HG03135 (cell line): ENCODE data around the gene GLRX.
"Not testable (repeated sequence)": the region's sequence is repeated elsewhere in the genome, so short reads cannot be mapped to it uniquely, and the experiment has no call there.

ENCODE experiments used
- ATAC-seq: cut with Tn5 transposase; IDR thresholded peaks from one replicate; pipeline ENCODE4 v1.9.1; 2021; ENCODE audit warnings: mild to moderate bottlenecking, moderate library complexity; ENCODE audit not compliant: unreplicated experiment

The GLRX gene

DNA sequence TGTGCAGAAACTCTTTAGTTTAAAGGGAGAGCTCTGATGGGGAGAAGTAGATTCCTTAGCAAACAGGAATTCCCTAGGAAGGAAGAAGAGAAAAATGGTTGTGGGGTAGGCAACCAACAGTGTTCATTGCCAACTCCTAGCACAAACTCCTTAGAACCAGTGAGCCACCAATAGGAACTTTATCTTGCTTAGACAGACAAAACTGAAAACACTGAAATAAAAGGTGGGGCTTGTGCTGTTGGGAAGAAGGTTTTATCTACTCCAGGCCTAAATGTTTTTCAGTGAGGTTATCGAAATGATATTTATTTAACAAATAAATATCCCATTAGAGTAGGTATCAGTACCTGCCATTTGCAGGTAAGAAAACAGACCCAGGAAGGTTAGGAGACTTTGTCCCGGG lies 7.7 kb upstream of the GLRX start:
- no peak for ATAC-seq

- ATAC-seq = no peak
Observed at GRCh38 chr5:95827892-95828246, 5.3 kb upstream of the GLRX start.

DNA sequence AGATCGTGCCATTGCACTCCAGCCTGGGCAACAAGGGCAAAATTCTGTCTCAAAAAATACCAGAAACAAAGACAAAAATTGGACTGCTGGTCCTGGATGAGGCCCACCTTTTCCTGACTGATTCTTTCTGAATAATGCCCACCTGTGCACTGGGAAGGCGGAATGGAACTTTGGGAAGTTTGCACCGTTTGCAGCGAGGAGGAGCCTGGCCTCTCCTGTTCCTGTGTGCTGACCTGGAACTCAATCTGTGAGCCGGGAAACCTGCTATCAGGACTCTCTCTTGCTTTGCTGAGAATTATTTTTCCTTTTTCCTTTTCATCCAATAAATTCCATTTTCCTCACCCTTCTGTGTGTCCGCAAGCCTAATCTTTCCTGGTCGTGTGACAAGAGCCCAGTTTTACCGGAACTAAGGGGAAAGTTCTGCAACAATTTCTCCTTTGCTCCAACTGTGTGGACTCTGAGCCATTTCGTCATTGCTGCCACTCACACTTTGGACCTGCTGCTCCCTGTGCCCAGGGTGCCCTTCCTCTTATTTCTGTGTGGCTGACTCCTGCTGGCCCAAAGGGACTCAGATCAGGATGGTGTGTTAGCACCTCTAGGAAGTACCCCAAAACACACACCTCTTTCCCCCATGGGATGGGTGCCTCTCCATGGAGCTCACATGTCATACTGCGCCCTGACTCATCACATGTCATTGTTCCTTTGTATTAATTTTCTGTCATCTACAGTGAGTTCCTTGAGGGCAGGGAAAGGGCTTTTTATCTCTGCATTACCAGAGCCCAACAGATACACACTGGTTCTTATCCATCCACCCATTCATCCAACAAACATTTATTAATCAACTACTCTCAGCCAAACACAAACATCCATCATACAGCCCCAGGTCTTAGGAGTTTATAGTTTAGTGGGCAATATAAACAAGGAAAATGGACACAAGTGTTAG lies 4.7 kb upstream of the GLRX start:
- ATAC-seq = no peak

GRCh38 chr5:95825495-95825894 lies 3.0 kb upstream of the GLRX start:
- ATAC-seq = no peak

DNA sequence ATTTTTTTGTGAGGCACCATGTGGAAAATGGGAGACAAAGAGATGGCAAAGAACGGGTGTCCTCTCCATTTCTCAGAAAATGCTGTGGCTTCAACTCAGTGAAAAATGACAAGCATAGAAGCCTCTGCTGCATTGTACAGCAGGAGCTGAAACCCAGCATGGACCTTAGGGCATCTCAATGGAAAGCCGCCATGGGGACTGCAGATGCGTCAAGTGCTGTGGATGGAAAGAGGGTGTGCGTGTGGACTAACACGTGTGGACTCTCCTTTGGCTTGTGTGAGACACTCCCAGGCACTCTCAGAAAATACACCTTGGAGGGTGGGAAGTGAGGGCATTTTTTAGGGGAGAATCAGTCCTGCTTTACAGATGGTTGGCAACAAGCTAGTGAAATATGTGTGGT lies 2.2 kb upstream of the GLRX start:
- ATAC-seq = no peak

- peak; percentile 33 for ATAC-seq
Observed at GRCh38 chr5:95823738-95824609, 1.4 kb upstream of the GLRX start.

- ATAC-seq = peak; percentile 5
Observed at GRCh38 chr5:95823218-95823737, 752 bp upstream of the GLRX start.

DNA sequence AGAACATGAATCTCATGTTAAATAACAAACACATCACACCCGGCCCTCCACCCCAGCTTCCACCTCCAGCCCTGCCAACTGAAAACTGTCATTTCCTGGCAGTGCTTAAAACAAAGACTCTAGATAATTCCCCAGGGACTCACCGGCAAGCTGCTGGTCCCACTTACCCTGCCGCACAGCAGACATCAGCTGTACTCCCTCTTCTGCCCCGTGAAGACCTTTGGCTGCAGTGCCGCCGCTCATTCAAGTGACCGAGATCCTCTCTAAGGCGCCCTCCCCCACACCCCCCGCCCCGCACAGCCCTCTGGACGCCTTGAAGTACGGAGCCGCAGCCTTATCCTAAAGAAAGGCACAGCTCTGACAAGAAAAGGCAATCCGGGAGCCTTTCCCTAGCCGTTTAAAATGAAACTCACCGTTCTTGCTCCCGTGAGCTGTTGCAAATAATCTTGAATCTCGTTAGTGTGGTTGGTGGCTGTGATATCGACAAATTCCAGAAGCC lies 434 bp downstream of the GLRX start:
- ATAC-seq = peak; percentile 44

- ATAC-seq = peak; percentile 26
Observed at GRCh38 chr5:95821110-95822021, 1.2 kb downstream of the GLRX start.

DNA sequence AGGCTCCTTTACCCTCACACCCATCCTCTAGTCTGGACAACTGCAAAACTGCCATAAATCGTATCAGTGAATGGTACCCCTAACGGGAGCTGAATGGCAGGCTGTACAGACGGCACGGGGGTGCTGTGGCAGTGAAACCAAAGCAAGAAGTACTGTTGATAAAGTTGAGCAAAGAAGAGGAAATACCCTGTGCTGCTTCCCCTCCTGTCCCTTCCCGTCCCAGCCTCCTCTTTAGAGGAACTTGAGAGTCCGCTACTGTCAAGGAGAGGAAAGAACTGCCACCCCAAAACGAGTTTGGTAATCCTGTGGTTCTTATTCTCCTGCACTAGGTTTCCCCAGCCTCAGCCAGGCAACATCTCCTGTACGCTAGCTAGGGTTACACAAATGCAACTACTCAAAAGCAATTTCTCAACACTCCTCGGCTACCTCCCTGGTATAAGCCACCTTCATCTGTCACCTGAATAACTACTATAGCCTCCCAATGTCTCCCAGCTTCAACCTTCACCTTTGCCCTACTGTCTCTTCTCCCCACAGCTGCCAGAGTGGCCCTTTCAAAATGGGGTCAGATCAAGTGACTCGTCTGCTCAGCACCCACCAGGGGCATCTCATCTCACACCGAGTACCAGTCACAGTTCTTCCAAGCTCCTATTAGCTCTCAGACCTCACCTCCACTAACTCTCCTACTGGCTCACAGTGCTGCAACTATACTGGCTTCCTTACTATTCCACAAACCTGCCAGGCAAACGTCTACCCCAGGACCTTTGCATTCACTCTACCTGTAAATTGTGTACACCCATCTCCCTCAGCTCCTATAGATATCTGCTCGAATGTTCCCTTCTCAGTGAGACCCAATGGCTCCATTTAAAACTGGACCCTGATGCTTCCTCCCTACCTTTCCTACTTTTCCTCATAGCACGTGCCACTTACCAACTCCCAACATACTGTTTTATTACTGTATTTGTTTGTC lies 4.1 kb downstream of the GLRX start:
- ATAC-seq = no peak

DNA sequence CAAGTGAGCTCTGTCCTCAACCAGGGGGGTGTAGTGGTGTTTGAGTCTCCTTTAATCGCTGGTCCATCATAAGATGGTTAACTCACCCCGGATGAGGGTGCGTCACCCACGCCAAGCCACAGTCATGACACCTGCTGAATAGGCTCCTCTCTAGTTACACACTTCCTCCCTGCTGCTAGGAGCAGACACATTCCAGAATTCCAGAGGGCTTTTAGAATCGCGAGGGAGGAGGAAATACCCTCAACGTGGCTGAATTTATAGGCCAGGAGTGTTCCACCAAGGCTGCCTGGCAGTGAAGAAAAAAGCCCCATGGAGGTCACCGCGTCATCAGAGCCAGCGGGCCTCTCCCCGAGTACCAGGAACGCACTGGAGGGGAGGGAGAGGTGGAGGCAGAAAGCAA lies 5.1 kb downstream of the GLRX start:
- no peak for ATAC-seq

DNA sequence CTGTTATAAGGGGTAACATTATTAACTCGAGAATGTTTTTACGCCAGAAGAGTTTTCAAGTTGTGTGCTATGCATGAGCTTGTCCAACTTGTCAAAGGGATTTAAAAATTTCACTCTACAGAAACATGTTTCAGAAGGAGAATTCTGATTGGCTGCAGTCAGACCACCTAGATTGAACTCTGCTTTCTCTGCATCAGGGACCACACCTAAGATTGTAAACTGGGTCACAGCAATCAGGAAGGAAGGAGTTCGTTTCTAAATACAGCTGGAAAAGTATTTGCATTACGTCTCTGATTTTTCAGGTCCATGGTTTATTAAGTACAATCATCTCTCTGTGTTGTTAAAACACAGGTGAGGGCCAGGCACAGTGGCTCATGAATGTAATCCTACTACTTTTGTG lies 5.8 kb downstream of the GLRX start:
- no peak for ATAC-seq

GRCh38 chr5:95816341-95816740 lies 6.2 kb downstream of the GLRX start:
- ATAC-seq = no peak

GRCh38 chr5:95815155-95815729 lies 7.3 kb downstream of the GLRX start:
- ATAC-seq = no peak

DNA sequence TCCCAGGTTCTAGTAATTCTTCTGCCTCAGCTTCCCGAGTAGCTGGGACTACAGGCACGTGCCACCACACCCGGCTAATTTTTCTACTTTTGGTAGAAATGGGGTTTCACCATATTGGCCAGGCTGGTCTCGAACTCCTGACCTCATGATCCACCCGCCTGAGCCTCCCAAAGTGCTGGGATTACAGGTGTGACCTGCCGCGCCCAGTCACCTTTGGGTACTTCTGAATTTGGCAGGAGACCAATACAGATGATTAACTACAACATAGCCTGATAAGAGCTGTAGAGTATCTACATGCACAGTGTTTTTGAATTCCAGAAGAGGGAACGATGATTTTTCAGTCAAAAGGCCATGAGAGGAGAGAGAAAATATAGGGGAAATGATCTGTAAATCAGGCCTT lies 9.5 kb downstream of the GLRX start:
- not testable (repeated sequence) for ATAC-seq

- ATAC-seq = no peak
Observed at GRCh38 chr5:95812074-95812471, 10.5 kb downstream of the GLRX start.

DNA sequence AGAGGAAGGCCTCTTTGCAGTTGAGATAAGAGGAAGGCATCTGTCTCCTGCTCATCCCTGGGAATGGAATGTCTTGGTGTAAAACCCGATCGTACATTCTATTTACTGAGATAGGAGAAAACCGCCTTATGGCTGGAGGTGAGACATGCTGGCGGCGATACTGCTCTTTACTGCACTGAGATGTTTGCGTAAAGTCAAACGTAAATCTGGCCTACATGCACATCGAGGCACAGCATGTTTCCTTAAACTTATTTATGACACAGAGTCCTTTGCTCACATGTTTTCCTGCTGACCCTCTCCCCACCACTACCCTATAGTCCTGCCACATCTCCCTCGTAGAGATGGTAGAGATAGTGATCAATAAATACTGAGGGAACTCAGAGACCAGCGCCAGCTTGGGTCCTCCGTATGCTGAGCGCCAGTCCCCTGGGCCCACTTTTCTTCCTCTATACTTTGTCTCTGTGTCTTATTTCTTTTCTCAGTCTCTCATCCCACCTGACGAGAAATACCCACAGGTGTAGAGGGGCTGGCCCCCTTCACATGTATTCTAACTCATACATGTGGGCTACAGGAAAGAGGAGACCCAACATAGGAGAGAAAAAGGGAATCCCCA lies 11.0 kb downstream of the GLRX start:
- not testable (repeated sequence) for ATAC-seq

DNA sequence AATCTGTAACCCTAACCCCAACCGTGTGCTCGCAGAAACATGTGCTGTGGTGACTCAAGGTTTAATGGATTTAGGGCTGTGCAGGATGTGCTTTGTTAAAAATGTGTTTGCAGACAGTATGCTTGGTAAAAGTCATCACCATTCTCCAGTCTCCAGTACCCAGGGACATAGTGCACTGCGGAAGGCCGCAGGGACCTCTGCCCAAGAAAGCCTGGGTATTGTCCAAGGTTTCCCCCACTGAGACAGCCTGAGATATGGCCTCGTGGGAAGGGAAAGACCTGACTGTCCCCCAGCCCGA lies 11.5 kb downstream of the GLRX start:
- ATAC-seq = not testable (repeated sequence)
